Stomach (tissue), 4 donors: ENCODE measurements around the gene FBXO44.

Experiments used
- CTCF ChIP-seq, 7 experiments: fragments of 450-650 bp in 4 of 7; fragments of 200-600 bp in 3 of 7; sonication (generic) in 3 of 7; IDR thresholded peaks; one replicate each; pipeline ENCODE4 v1.5.1; 2016 to 2019; ENCODE audit warnings: antibody characterized with exemption in 7 of 7, control low read depth in 2 of 7, mild to moderate bottlenecking in 1 of 7
- EP300 ChIP-seq: sonication (generic); formaldehyde crosslinking; IDR thresholded peaks from one replicate; pipeline ENCODE4 v1.6.1; 2017; ENCODE audit warnings: antibody characterized with exemption
- POLR2A ChIP-seq, 4 donors: fragments of 450-650 bp; IDR thresholded peaks; one replicate each; pipeline ENCODE4 v1.6.1; 2016; ENCODE audit warnings: antibody characterized with exemption in 4 of 4, control low read depth in 2 of 4, mild to moderate bottlenecking in 1 of 4, moderate library complexity in 1 of 4
- POLR2AphosphoS5 ChIP-seq, 3 donors: sonication (generic); formaldehyde crosslinking; IDR thresholded peaks; one replicate each; pipeline ENCODE4 v1.6.1; 2016; ENCODE audit warnings: antibody characterized with exemption in 3 of 3

- TF ChIP-seq POLR2A (IDR thresholded peaks at IDR 0.05) (no peak), CTCF (IDR thresholded peaks at IDR 0.05) (no peak), POLR2AphosphoS5 (IDR thresholded peaks at IDR 0.05) (no peak), EP300 (no peak)
Measured at GRCh38 chr1:11703357-11704193, 48.9 kb downstream of the FBXO44 start.
